Neural cell (in vitro differentiated cells): Measurements from ENCODE around the gene DPYSL4. TPM values are rescaled to one million over a fixed set of nuclear protein-coding genes. Genes with fewer than 3 reads are reported as not detected.

ENCODE experiments used
- H2AFZ ChIP-seq: fragments of 200-600, 300-800 bp; sonication (generic), shearing (Covaris generic); 2 replicates; pipeline ENCODE4 v1.6.0; 2014; ENCODE audit warnings: low read depth, mild to moderate bottlenecking, antibody characterized with exemption, low read length, moderate library complexity
- H3F3A ChIP-seq: fragments of 200-600 bp; shearing (Covaris generic); 2 replicates; pipeline ENCODE4 v1.6.1; 2016; ENCODE audit warnings: mild to moderate bottlenecking, moderate library complexity, mixed read lengths, antibody characterized with exemption, low read length; ENCODE audit not compliant: insufficient read depth, poor library complexity, severe bottlenecking
- H3K27ac ChIP-seq: fragments of 200-600, 300-800 bp; sonication (generic), shearing (Covaris generic); 2 replicates; pipeline ENCODE4 v1.5.1; 2014; ENCODE audit warnings: mild to moderate bottlenecking, low read length, moderate library complexity
- H3K27me3 ChIP-seq: fragments of 300-800, 200-600 bp; sonication (generic), shearing (Covaris generic); 2 replicates; pipeline ENCODE4 v1.6.0; 2014; ENCODE audit warnings: mild to moderate bottlenecking, low read depth, low read length, moderate library complexity; ENCODE audit not compliant: insufficient read depth
- H3K36me3 ChIP-seq: fragments of 300-800, 200-600 bp; sonication (generic), shearing (Covaris generic); 2 replicates; pipeline ENCODE4 v1.5.1; 2014; ENCODE audit warnings: mild to moderate bottlenecking, antibody characterized with exemption, low read length, moderate library complexity; ENCODE audit not compliant: insufficient read depth
- H3K4me2 ChIP-seq: fragments of 300-800, 200-600 bp; sonication (generic), shearing (Covaris generic); 2 replicates; pipeline ENCODE4 v1.6.0; 2014; ENCODE audit warnings: mild to moderate bottlenecking, low read length
- H3K4me3 ChIP-seq: fragments of 300-800, 200-600 bp; sonication (generic), shearing (Covaris generic); 2 replicates; pipeline ENCODE4 v1.5.1; 2014; ENCODE audit warnings: mild to moderate bottlenecking, low read length, moderate library complexity
- H3K79me2 ChIP-seq: fragments of 200-600 bp; shearing (Covaris generic); replicated peaks from 2 replicates; pipeline ENCODE4 v1.6.0; 2014; ENCODE audit warnings: mild to moderate bottlenecking, low read length, moderate library complexity; ENCODE audit not compliant: insufficient read depth
- H3K9ac ChIP-seq: fragments of 300-800, 200-600 bp; sonication (generic), shearing (Covaris generic); 2 replicates; pipeline ENCODE4 v1.6.1; 2016; ENCODE audit warnings: mild to moderate bottlenecking, low read length, mixed read lengths
- H3K9me2 ChIP-seq: fragments of 200-600 bp; shearing (Covaris generic); 2 replicates; pipeline ENCODE4 v1.6.1; 2016; ENCODE audit warnings: mild to moderate bottlenecking, low read length, mixed read lengths; ENCODE audit not compliant: insufficient read depth
- H3K9me3 ChIP-seq: fragments of 200-600, 300-800 bp; sonication (generic), shearing (Covaris generic); 2 replicates; pipeline ENCODE4 v1.6.1; 2016; ENCODE audit warnings: mild to moderate bottlenecking, mixed run types, low read length, moderate library complexity, mixed read lengths
- H4K20me1 ChIP-seq: fragments of 200-600 bp; shearing (Covaris generic); 2 replicates; pipeline ENCODE4 v1.6.1; 2016; ENCODE audit warnings: mild to moderate bottlenecking, mixed run types; ENCODE audit not compliant: insufficient read depth
- CTCF ChIP-seq: fragments of 450-650 bp; IDR thresholded peaks from 2 replicates; pipeline ENCODE4 v1.5.1; 2014; ENCODE audit warnings: antibody characterized with exemption, mild to moderate bottlenecking, moderate library complexity; ENCODE audit not compliant: poor library complexity, severe bottlenecking
- EP300 ChIP-seq: fragments of 450-650 bp; conservative IDR thresholded peaks from 2 replicates; pipeline ENCODE4 v1.6.1; 2014; ENCODE audit warnings: antibody characterized with exemption, mild to moderate bottlenecking, moderate library complexity; ENCODE audit not compliant: poor library complexity, severe bottlenecking
- EZH2 ChIP-seq: fragments of 200-600, 300-800 bp; shearing (Covaris generic), sonication (generic); IDR thresholded peaks from 2 replicates; pipeline ENCODE4 v1.6.1; 2014; ENCODE audit warnings: antibody characterized with exemption, low read length, borderline replicate concordance, mild to moderate bottlenecking; ENCODE audit not compliant: insufficient read depth, poor library complexity, severe bottlenecking
- POLR2AphosphoS5 ChIP-seq: IDR thresholded peaks from 2 replicates; pipeline ENCODE4 v1.6.1; 2012
- RAD21 ChIP-seq: fragments of 450-650 bp; conservative IDR thresholded peaks from 2 replicates; pipeline ENCODE4 v1.6.1; 2014; ENCODE audit warnings: antibody characterized with exemption, mild to moderate bottlenecking, moderate library complexity
- REST ChIP-seq: IDR thresholded peaks from 2 replicates; pipeline ENCODE4 v1.6.1; 2012; ENCODE audit warnings: borderline replicate concordance
- SMC3 ChIP-seq: fragments of 450-650 bp; conservative IDR thresholded peaks from 2 replicates; pipeline ENCODE4 v1.6.1; 2014; ENCODE audit warnings: antibody characterized with exemption, mild to moderate bottlenecking, moderate library complexity; ENCODE audit not compliant: poor library complexity
- TAF1 ChIP-seq: IDR thresholded peaks from 2 replicates; pipeline ENCODE4 v1.6.1; 2012; ENCODE audit warnings: low read depth
- polyA plus RNA-seq: library from polyadenylated mRNA; depleted of rRNA; stranded (reverse); fragments of >200 nt; gene quantifications from 2 replicates; pipeline ENCODE4 v1.2.3, GENCODE V29; 2014

The DPYSL4 gene
- polyA plus RNA-seq, 1 donor from 2014 or later = 116 TPM

- no peak overlapping the region for H3K4me3 ChIP-seq
- H3K36me3 ChIP-seq = no peaks in the 10 kb centered on the region
- H3F3A ChIP-seq = no peaks in the 10 kb centered on the region
- H3K79me2 ChIP-seq = no peaks in the 10 kb centered on the region
- H3K9ac ChIP-seq = no peak overlapping the region
- no peak for TF ChIP-seq EZH2
- TF ChIP-seq POLR2AphosphoS5 = no peak
- TF ChIP-seq RAD21 = no peak
- TF ChIP-seq EP300 = no peak
- no peak for TF ChIP-seq SMC3
- no peak for TF ChIP-seq REST
- H3K4me2 ChIP-seq = no peak overlapping the region
- no peak overlapping the region for H2AFZ ChIP-seq
- no peaks in the 10 kb centered on the region for H3K9me3 ChIP-seq
- no peaks in the 10 kb centered on the region for H3K27me3 ChIP-seq
- no peaks in the 10 kb centered on the region for H3K9me2 ChIP-seq
- no peak overlapping the region for H3K27ac ChIP-seq
- H4K20me1 ChIP-seq = no peaks in the 10 kb centered on the region
Measured at GRCh38 chr10:132206806-132207535, 20.2 kb downstream of the DPYSL4 start.

- no peak overlapping the region for H3K9ac ChIP-seq
- H3K4me3 ChIP-seq = no peak overlapping the region
- H3K79me2 ChIP-seq = no peaks in the 10 kb centered on the region
- no peaks in the 10 kb centered on the region for H3F3A ChIP-seq
- H2AFZ ChIP-seq = no peak overlapping the region
- H3K27ac ChIP-seq = no peak overlapping the region
- no peak overlapping the region for H3K4me2 ChIP-seq
- TF ChIP-seq POLR2AphosphoS5 = peak; percentile 4
- TF ChIP-seq TAF1 = no peak
- no peak for TF ChIP-seq CTCF
- TF ChIP-seq REST = no peak
- no peak for TF ChIP-seq RAD21
- TF ChIP-seq EP300 = no peak
- no peaks in the 10 kb centered on the region for H3K36me3 ChIP-seq
- no peaks in the 10 kb centered on the region for H3K9me3 ChIP-seq
- no peaks in the 10 kb centered on the region for H3K27me3 ChIP-seq
- H4K20me1 ChIP-seq = no peaks in the 10 kb centered on the region
- H3K9me2 ChIP-seq = no peaks in the 10 kb centered on the region
Measured at GRCh38 chr10:132207536-132208461, 21.1 kb downstream of the DPYSL4 start.
